Dendritic cell treated with granulocyte-macrophage colony-stimulating factor and Interleukin-4, amounts not matched to agents 40 ng/mL and 50 ng/mL, for 4 days (primary cell): ENCODE data around the gene PLXNA2.

Experiments used
- H3K27ac Mint-ChIP-seq: one replicate; pipeline ENCODE4 v1.8.0; 2022; ENCODE audit warnings: mild to moderate bottlenecking, mixed read lengths
- H3K27me3 Mint-ChIP-seq: one replicate; pipeline ENCODE4 v1.8.0; 2022; ENCODE audit warnings: mild to moderate bottlenecking, mixed read lengths
- H3K36me3 Mint-ChIP-seq: one replicate; pipeline ENCODE4 v1.8.0; 2022; ENCODE audit warnings: low read depth, mixed read lengths
- H3K4me1 Mint-ChIP-seq: one replicate; pipeline ENCODE4 v1.8.0; 2022; ENCODE audit warnings: low read depth, mixed read lengths
- H3K4me3 Mint-ChIP-seq: one replicate; pipeline ENCODE4 v1.8.0; 2022; ENCODE audit warnings: mild to moderate bottlenecking, moderate library complexity, mixed read lengths
- H3K9me3 Mint-ChIP-seq: one replicate; pipeline ENCODE4 v1.8.0; 2022; ENCODE audit warnings: mixed read lengths
- intact Hi-C: fragments of 100-400 bp; cut with micrococcal nuclease; formaldehyde crosslinking; loops from one replicate; pipeline ENCODE4 v1.15.0; 2022

PLXNA2 gene

GRCh38 chr1:208205216-208206013, 38.8 kb downstream of the PLXNA2 start:
- Mint-ChIP-seq H3K9me3 (no peaks in the 10 kb centered on the region), H3K36me3 (no peaks in the 10 kb centered on the region), H3K4me1 (peaks cover 17% of the 10 kb centered on the region), H3K27ac (no peak overlapping the region), H3K27me3 (peaks cover 6% of the 10 kb centered on the region), H3K4me3 (no peak overlapping the region)
- intact Hi-C loops: no loop called here

GRCh38 chr1:208204779-208205178, 39.4 kb downstream of the PLXNA2 start:
- Mint-ChIP-seq H3K9me3 (no peaks in the 10 kb centered on the region), H3K27me3 (peaks cover 6% of the 10 kb centered on the region)

GRCh38 chr1:208203848-208204609, 40.2 kb downstream of the PLXNA2 start:
- Mint-ChIP-seq H3K36me3 (no peaks in the 10 kb centered on the region), H3K27me3 (peaks cover 2% of the 10 kb centered on the region), H3K4me3 (no peak overlapping the region), H3K9me3 (no peaks in the 10 kb centered on the region), H3K27ac (no peak overlapping the region), H3K4me1 (peaks cover 17% of the 10 kb centered on the region)
- intact Hi-C loops: no loop called here

More at GRCh38 chr1:208204779-208205178, 39.4 kb downstream of the PLXNA2 start:
- peaks cover 17% of the 10 kb centered on the region for H3K4me1 Mint-ChIP-seq
- no peaks in the 10 kb centered on the region for H3K36me3 Mint-ChIP-seq
- no peak overlapping the region for H3K4me3 Mint-ChIP-seq
- intact Hi-C loops: no loop called here
- no peak overlapping the region for H3K27ac Mint-ChIP-seq

- Mint-ChIP-seq H3K36me3 (no peaks in the 10 kb centered on the region), H3K4me1 (peaks cover 14% of the 10 kb centered on the region), H3K27ac (no peak overlapping the region), H3K9me3 (no peaks in the 10 kb centered on the region), H3K4me3 (no peak overlapping the region), H3K27me3 (peaks cover 2% of the 10 kb centered on the region)
- intact Hi-C loops: no loop called here
These were observed 40.9 kb downstream of the PLXNA2 start for GRCh38 chr1:208203127-208203847.

- peaks cover 2% of the 10 kb centered on the region for H3K27me3 Mint-ChIP-seq
- peaks cover 5% of the 10 kb centered on the region for H3K4me1 Mint-ChIP-seq
- no peaks in the 10 kb centered on the region for H3K36me3 Mint-ChIP-seq
- H3K27ac Mint-ChIP-seq: no peak overlapping the region
- H3K4me3 Mint-ChIP-seq: no peak overlapping the region
- no peaks in the 10 kb centered on the region for H3K9me3 Mint-ChIP-seq
- intact Hi-C loops: no loop called here
These were observed 41.7 kb downstream of the PLXNA2 start for GRCh38 chr1:208202333-208202995.

GRCh38 chr1:208201229-208201628, 43.0 kb downstream of the PLXNA2 start:
- Mint-ChIP-seq H3K4me1 (no peaks in the 10 kb centered on the region), H3K4me3 (no peak overlapping the region), H3K36me3 (no peaks in the 10 kb centered on the region), H3K27me3 (peaks cover 2% of the 10 kb centered on the region), H3K27ac (no peak overlapping the region), H3K9me3 (no peaks in the 10 kb centered on the region)
- intact Hi-C loops: no loop called here

- no peaks in the 10 kb centered on the region for H3K4me1 Mint-ChIP-seq
- no peak overlapping the region for H3K27ac Mint-ChIP-seq
- intact Hi-C loops: no loop called here
- H3K36me3 Mint-ChIP-seq: no peaks in the 10 kb centered on the region
- H3K4me3 Mint-ChIP-seq: no peak overlapping the region
- H3K27me3 Mint-ChIP-seq: peaks cover 2% of the 10 kb centered on the region
- H3K9me3 Mint-ChIP-seq: no peaks in the 10 kb centered on the region
These were observed 44.1 kb downstream of the PLXNA2 start for GRCh38 chr1:208200116-208200515.

- H3K4me3 Mint-ChIP-seq: no peak overlapping the region
- no peaks in the 10 kb centered on the region for H3K36me3 Mint-ChIP-seq
- no peak overlapping the region for H3K27ac Mint-ChIP-seq
- H3K27me3 Mint-ChIP-seq: no peaks in the 10 kb centered on the region
- H3K4me1 Mint-ChIP-seq: no peaks in the 10 kb centered on the region
- no peaks in the 10 kb centered on the region for H3K9me3 Mint-ChIP-seq
- intact Hi-C loops: no loop called here
These were observed 45.9 kb downstream of the PLXNA2 start for GRCh38 chr1:208198236-208198635.

GRCh38 chr1:208194944-208195343, 49.2 kb downstream of the PLXNA2 start:
- Mint-ChIP-seq H3K36me3 (no peaks in the 10 kb centered on the region), H3K4me3 (no peak overlapping the region), H3K27me3 (no peaks in the 10 kb centered on the region), H3K27ac (no peak overlapping the region), H3K9me3 (no peaks in the 10 kb centered on the region), H3K4me1 (no peaks in the 10 kb centered on the region)
- intact Hi-C loops: no loop called here

GRCh38 chr1:208192995-208193394, 51.2 kb downstream of the PLXNA2 start:
- Mint-ChIP-seq H3K4me1 (peaks cover under 1% of the 10 kb centered on the region), H3K27me3 (peaks cover 9% of the 10 kb centered on the region), H3K27ac (no peak overlapping the region), H3K36me3 (no peaks in the 10 kb centered on the region), H3K4me3 (no peak overlapping the region), H3K9me3 (no peaks in the 10 kb centered on the region)
- intact Hi-C loops: no loop called here

GRCh38 chr1:208190784-208191183, 53.4 kb downstream of the PLXNA2 start:
- Mint-ChIP-seq H3K27me3 (peaks cover 14% of the 10 kb centered on the region), H3K4me3 (no peak overlapping the region), H3K27ac (no peak overlapping the region), H3K9me3 (no peaks in the 10 kb centered on the region), H3K36me3 (no peaks in the 10 kb centered on the region), H3K4me1 (peaks cover 11% of the 10 kb centered on the region)
- intact Hi-C loops: no loop called here

GRCh38 chr1:208189716-208190115, 54.5 kb downstream of the PLXNA2 start:
- intact Hi-C loops: no loop called here
- no peak overlapping the region for H3K4me3 Mint-ChIP-seq
- H3K27ac Mint-ChIP-seq: no peak overlapping the region

GRCh38 chr1:208189183-208189582, 55.0 kb downstream of the PLXNA2 start:
- H3K9me3 Mint-ChIP-seq: no peaks in the 10 kb centered on the region
- H3K27me3 Mint-ChIP-seq: peaks cover 16% of the 10 kb centered on the region
- intact Hi-C loops: no loop called here
- no peaks in the 10 kb centered on the region for H3K36me3 Mint-ChIP-seq
- no peak overlapping the region for H3K4me3 Mint-ChIP-seq
- H3K4me1 Mint-ChIP-seq: peaks cover 17% of the 10 kb centered on the region
- H3K27ac Mint-ChIP-seq: no peak overlapping the region

More at GRCh38 chr1:208189716-208190115, 54.5 kb downstream of the PLXNA2 start:
- Mint-ChIP-seq H3K36me3 (no peaks in the 10 kb centered on the region), H3K4me1 (peaks cover 12% of the 10 kb centered on the region), H3K9me3 (no peaks in the 10 kb centered on the region), H3K27me3 (peaks cover 16% of the 10 kb centered on the region)
